NCI-H446 treated with DMSO at 0.1 percent for 48 hours (cell line): Measurements from ENCODE around the gene TJP3.
"Not testable (repeated sequence)": the region's sequence is repeated elsewhere in the genome, so short reads cannot be mapped to it uniquely, and the experiment has no call there.

Experiments
- DNase-seq: peaks from one replicate; lab custom pipeline; 2025; lab: John Stamatoyannopoulos, UW

Gene TJP3, protein sequence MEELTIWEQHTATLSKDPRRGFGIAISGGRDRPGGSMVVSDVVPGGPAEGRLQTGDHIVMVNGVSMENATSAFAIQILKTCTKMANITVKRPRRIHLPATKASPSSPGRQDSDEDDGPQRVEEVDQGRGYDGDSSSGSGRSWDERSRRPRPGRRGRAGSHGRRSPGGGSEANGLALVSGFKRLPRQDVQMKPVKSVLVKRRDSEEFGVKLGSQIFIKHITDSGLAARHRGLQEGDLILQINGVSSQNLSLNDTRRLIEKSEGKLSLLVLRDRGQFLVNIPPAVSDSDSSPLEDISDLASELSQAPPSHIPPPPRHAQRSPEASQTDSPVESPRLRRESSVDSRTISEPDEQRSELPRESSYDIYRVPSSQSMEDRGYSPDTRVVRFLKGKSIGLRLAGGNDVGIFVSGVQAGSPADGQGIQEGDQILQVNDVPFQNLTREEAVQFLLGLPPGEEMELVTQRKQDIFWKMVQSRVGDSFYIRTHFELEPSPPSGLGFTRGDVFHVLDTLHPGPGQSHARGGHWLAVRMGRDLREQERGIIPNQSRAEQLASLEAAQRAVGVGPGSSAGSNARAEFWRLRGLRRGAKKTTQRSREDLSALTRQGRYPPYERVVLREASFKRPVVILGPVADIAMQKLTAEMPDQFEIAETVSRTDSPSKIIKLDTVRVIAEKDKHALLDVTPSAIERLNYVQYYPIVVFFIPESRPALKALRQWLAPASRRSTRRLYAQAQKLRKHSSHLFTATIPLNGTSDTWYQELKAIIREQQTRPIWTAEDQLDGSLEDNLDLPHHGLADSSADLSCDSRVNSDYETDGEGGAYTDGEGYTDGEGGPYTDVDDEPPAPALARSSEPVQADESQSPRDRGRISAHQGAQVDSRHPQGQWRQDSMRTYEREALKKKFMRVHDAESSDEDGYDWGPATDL

DNA sequence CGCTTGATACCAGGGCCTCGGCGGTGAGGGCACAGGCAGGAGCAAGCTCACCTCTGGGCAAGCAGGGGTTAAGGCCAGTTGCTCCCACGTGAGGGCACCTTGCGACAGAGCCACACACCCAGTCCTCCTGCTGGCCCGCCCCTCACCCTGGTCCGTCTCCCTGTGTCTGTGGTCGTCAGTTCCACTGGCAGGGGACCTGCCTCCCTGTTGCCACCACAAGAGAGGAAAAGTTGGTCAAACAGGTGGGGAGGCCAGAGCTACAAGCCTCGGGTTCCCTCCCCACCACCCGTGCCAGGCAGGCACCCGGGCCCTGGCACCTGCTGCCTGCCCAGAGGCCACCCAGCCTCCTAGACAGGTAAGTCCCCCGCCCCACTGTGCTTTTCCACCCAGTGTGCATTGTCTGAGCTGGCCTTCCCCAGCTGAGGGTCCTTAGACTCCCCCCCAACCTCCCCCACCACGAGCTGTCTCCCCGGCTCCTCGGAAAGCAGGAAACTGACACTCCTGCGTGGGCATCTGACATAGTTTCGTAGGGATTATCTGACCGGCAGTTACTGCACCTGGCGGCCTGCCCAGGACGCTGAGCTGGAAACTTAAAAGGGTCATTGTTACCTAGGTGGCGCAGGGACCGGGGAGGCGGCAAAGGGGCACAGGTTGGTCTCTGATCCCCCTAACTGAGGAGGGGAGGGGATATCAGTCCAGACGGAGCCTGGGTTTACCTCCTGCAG lies at the start of gene TJP3:
Gene TJP3 (plus strand): TSS at position 178 of the 725 bp plus-strand sequence. CDS start 20,049 bp downstream, outside the sequence.
- no peak for DNase-seq

DNA sequence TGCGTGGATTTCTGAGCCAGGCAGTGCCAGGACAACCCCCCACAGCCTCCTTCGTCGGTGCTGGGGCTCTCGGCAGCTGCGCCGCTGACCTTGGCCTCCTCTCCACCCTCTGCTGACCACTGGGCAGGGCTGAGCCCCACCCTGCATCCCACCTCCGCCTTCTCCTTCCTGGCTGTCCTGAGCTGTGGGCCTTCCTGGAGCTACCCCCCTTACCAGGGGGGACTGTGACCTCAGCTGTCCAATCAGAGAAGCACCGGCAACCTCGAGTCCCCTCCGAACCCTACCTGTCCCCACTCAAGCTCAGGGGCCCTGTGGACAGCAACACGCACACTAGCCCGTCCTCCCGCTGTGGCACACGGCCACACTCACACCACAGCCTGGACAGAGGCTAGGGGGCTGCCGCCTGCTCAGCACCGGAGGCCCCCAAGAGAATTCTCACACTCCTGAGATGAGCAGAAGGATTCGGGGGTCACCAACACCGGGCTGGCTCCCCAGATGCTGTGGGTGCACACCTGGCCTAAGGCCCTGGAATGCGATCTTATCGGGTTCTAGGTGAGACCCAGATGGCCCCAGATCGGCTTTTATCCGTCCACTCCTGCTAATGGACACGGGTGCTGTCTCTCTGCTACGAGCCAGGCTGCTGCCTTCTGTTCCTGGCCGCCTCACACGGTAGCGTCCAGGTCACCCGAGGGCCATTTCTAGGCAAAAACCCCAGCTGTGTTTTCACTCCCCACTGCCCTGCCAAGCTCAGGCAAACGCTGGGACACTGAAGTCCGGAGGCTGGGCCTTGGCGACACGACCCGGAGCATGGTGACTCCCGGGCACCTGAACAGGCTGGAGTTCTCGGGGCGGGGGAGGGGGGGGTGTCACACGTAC lies 49.1 kb upstream of the TJP3 start:
- no peak for DNase-seq

DNA sequence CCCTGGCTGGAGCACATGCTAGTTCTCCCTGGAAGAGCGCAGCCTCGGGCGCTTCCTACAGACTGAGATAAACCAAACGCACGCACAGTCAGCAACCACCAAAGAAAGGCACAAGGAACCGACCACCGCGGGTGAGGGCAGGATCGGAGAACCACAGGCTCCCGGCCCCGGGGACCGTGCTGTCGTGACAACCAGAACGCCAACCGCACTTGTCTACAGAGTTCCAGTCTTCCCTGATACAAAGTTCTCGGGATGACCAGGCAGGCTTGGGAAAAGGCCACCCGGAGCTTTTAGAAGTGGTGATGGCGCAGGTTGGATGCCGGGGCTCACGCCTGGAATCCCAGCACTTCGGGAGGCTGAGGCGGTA lies 48.5 kb upstream of the TJP3 start:
- DNase-seq: no peak

DNA sequence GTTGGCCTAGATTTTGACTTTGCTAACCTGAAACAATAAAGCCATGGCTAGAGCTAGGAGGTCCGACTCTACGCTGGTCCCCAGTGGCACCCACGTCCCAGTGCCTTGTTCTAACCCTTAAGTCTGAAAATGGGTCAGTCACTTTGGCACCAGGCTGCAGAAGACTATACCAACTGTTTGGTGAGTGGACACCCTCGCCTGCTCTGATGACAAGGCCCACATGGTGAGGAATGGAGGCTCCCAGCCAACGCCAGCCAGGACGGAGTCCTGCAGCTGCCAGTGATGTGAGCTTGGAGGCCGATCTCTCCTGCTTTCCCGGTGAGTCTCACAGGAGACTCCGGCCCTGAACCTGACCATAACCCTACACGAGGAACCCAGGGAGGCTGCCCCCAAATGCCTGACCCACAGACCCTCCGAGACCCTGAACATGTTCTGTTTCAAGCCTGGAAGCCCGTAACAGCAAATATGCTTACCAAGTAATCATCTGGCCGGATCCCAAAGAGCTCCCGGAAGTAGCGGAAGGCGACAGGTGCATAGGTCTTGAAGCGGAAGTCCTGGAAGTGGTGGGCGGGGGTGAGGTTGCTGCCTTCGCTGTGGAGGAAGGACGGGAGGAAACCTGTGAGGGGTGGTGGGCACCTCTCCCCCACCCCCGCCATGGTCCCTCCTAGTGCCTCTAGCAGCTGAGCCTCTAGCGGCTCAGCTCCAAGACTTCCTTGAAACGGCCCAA lies 47.5 kb upstream of the TJP3 start:
- DNase-seq: no peak

DNA sequence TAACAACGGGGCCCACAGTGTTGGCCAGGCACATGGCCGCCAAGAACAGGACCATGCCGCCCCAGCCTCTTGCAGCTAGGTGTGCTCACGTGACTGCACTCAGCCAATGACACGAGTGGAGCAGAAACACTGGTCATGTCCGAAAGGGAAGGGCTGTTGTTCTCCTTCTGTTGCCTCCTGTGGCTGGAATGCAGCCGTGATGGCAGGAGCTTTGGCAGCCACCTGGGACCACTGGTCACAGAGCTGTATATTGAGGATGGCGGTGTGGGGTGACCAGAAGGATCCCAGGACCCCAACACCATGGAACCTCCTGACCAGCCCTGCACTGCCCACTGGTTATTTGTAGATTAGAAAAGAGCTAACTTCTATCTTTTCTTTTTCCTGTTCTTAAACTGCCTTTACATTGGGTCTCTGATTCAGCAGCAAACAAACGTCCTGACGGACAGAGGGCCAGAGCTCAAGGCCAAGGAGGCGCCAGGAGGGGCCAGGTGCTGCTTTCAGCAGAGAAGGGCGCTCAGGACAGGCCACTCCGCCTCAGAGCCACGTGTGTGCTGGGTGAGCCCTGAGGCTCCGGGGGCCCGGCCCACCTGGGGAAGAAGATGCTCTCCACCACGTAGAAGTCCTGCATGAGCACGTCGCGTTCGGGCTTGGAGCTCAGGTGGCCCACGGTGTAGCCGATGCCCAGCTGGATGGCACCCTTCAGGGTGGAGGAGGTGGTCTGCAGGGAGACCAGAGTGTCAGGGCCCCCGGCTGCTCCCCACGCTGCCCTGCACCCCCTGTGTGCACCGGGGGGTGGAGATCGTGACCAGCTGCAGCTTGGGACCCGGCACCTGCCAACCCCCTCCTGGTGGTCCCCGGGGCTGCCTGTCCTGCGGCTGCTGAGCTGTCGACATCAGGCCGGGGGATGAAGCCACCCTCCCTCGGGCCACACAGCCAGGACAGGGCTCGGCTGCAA lies 46.6 kb upstream of the TJP3 start:
- no peak for DNase-seq

DNA sequence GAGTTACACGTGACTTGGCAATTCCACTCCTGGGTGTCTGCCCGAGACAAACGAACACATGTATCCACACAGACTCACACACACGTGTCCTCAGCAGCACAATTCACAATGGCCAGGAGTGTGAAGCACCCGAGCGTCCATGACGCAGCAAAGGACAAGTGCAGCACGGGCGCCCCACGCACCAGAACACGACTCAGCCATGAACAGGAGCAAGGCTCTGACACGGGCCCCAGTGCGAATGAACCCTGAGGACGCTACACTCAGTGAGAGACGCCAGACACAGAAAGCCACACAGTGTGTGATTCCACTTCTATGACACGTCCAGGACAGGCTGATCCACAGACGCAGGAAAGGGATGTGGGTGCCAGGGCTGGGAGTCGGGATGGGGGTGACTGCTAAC lies 44.3 kb upstream of the TJP3 start:
- no peak for DNase-seq

DNA sequence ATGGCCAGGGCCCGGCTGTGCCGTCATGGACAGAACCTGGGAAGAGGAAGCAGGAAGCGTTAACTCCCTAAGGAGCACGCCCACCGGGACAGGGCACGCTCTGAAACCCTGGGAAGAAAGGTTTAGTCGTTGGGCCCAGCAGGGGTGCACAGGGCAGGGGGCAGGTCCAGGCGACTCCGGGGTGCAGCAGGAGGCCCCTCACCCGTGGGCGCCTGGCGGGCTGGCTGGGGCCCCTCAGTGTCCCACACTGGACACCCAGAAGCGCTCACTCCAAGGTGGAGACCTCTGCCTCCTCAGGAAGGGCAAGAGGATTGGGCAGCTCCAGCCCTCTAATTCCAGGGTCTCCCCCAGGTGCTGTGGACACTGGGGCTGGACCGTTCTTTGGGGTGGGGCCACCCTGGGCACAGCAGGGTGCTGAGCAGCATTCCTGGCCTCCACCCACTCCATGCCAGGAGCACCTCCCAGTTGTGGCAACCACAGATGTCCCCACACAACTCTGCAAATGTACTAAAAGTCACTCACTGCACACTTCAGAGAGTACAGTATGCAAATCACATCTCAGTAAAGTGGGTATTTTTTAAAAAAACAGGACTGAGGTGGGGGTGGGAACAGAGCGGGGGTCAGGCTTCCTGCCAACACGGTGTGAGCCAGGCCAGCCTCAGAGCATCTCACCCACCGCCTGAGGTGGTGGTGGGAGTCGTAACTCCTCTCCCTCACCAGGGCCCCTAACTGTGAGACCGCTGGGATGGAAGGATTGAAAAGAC lies 43.1 kb upstream of the TJP3 start:
- no peak for DNase-seq

DNA sequence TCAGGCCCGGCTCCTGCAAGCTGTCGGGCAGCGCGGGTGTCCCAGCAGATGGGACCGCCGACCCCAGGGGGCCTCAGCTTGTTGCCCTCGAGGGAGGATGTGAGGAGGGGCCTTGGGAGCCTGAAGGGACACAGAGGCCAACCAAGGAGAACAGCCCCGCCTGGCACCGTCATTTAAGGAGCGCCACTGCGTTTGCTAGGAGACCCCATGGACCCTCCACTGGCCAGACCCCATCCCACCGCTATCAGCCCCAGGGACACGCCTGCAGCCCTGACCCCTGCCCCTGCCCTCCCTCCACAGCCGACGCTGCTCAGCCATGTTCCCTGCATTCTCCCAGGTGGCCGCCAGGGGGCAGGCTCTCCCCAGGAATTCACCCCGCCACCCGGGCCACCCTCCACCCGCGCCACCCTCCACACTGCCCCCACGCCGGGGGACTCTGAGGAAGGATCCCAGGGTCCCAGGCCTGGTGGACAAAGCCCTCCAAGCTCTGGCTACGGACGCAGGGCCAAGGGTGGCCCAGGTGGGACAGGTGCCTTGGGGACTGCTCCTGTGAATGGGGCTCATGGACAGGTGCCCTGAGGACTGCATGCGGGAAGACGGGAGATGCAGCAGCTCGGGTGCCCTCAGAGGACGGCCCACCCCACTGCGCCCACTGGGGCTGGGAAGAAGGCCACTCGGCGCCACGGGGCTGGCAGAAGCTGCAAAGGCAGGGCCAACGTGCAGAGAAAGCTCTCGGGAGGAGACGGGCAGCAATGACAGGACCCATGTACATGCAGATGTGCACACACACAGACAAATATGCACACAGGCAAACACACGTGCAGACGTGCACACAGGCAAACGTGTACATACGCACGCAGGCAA lies 42.3 kb upstream of the TJP3 start:
- no peak for DNase-seq

DNA sequence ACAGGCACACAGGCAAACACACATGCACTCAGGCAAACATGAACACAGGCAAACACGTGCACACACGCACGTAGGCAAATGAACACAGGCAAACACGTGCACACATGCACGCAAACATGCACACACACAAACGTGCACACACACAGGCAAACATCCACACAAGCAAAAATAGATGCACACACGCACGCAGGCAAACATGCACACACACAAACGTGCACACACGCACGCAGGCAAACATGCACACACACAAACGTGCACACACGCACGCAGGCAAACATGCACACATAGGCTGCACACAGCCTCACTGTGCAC lies 41.7 kb upstream of the TJP3 start:
- DNase-seq: not testable (repeated sequence)

DNA sequence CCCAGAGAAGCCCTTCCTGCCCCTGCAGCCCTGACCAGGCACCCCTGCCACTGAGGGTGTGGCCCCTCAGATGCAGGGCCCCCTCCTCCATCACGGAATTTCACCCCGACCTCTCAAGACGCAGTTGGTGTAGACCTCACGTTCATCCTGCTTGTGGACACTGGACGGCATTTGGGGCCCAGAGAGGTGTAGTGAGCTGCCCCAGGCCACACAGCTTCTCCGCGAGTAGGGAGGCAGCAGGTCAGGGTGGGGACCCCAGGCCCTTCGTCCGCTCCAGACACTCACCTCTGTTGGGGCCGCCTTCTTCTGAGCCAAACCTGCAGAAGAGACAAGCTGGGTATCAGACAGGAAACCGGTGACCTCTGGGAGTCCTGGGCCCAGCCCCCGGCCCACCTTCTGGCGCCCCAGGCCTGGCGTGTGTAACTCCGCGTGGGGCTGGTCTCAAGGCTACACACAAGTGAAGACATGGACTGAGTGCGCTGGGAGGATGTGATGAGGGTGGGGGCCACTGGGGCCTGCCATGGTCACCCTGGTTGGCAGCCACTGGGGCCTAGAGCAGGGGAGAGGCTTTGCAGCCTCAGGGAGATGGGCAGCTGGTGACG lies 41.0 kb upstream of the TJP3 start:
- no peak for DNase-seq

DNA sequence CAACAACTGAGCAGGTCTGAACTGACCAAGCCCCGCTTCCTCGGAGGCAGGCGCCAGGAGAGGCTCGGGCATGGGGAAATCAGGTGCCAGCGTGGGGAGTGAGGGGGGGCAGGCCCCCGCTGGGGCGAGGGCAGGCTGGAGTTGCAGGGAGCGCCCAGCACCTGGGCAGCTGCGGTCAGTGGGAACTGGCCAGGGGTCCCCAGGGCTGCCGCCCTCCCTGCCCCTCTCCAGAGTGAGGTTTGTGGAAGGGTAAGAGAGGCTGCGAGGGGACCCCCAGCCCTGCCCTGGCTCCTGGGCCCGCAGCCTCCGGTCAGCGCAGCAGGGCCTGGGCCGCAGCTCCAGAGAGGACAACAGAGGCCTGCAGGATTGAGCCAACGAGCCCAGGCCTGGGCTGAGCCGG lies 40.4 kb upstream of the TJP3 start:
- no peak for DNase-seq

DNA sequence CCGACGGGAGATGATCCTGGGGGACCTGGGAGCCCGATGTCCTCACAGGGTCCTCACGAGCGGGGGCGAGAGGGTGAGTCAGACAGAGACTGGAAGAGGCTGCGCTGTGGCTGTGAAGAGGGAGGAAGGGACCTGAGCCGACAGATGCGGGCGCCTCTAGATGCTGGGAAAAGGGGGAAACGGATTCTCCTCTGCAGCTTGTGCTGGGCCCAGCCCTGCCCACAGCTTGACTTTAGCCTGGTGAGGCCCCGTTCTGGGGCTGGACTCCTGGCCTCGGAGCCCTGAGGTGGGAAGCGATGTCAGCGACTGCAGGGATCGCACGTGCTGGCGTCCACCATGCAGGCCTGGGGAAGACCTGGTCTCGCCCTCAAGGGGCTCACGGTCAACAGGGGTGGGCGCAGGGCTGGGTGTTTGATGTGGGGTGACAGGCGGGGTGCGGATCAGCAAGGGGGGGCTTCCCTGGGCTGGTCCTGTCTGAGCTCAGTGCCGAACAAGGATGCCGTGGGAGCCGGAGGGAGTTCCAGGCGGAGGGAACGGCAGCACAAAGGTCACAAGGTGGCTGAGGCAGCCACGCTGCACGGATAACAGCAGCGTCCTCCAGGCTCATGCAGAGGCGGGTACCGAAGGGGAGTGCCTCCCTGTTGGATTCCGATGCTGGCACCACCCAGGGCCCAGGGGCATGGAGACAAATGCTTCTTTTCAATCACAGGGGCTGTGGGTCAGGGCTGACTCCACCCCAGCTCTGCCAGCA lies 39.7 kb upstream of the TJP3 start:
- no peak for DNase-seq

DNA sequence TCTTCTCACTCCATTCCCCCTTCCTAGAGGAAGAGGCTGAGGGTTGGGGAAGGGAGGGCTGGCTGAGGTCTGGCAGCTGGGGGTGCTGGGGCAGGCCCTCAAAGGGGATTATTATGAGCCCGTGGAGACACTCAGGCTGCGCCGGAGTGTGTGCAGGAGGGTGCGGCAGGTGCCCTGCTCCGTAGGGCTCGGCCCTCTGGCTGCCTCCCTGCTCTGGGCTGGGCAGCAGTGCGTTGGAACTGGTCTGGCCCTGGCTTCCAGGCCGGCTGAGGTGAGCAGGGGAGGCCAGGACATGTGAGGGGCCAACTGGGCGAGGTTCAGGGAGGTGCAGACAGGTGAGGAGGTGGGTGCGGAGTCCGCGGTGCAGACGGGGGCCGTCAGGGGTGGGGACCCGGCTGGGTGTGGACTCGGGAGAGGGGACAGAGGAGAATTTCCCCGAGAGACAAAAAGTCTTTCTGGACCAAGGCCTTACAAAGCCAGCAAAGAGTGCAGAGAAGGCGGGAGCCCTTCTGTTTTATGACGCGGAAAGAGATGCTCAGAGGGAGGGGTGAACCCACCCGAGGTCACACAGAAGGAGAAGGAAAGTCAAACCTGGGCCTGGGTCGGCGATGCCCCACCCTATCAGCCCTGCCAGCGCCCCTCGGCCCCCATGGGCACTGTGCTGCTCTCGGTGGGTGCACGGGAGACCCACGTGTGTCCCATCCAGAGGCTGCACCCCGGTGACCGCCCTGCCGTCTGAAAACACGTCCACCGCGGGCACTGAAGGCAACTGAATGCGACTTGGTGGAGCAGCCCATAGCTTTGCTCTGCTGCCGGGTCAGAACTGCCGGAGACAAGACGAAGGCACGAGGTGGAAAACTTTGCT lies 38.9 kb upstream of the TJP3 start:
- DNase-seq: no peak

DNA sequence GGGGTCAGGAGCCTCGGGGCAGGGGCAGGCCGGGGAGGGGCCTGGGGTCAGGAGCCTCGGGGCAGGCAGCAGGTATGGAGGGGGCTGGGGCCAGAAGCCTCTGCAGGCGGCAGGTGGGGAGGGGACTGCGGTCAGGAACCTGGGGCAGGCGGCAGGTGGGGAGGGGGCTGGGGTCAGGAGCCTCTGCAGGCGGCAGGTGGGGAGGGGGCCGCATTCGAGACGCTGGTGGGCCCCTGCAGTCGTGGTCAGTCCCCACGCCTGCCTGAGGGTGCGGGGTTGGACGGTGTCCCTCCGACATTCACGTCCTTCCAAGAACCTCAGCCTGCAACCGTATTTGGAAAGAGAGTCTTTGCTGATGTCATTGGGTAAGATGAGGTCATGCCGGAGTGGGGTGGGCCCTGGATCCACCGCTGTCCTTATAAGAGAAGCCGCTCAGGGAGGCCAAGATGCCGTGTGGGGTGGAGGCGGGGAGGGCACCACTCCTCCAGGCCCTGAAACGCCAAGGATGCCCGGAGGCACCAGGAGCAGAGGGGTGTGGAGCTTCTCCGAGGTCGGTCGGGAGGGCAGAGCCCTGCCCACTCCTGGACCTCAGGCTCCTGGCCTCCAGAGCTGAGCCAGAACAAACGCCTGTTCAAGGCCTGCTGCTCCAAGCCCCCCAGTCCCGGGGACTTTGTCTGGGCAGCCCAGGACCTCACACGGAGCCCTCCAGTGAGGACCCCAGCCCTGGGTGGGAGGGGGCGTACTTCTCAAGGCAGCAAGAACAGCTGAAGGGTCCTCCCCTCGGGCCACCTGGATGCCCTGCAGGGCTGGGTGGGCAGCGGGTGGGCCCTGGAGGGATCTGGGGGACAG lies 38.0 kb upstream of the TJP3 start:
- no peak for DNase-seq
